Spleen (tissue), 7 donors: ENCODE data around the gene NRAP.

Experiments used
- POLR2A ChIP-seq, 3 donors: fragments of 450-650 bp; IDR thresholded peaks; one replicate each; pipeline ENCODE4 v1.5.1; 2017; ENCODE audit warnings: antibody characterized with exemption in 3 of 3, mild to moderate bottlenecking in 1 of 3
- POLR2AphosphoS5 ChIP-seq, 3 donors: sonication (generic); formaldehyde crosslinking; IDR thresholded peaks; one replicate each; pipeline ENCODE4 v1.5.1; 2017; ENCODE audit warnings: antibody characterized with exemption in 3 of 3
- TF ChIP-seq, protein P1 (sequence below), 11 experiments: fragments of 200-600 bp in 7 of 11; fragments of 450-650 bp in 4 of 11; sonication (generic) in 4 of 11; IDR thresholded peaks in 8 of 11; conservative IDR thresholded peaks in 3 of 11; 1 replicate in 7 of 11; 2 replicates in 4 of 11; pipeline versions ENCODE4 v1.4.0 to v1.8.0; 2016 to 2021; ENCODE audit warnings: antibody characterized with exemption in 11 of 11, inconsistent platforms in 4 of 11, mild to moderate bottlenecking in 1 of 11
- donor health status: DM: no; HTN: no; CAD: no; lungs with moderate emphysema.
- donor health status: DM: no; HTN: no; CAD: no.
- donor health status: DM: no; HTN: no; CAD: no.

DNA sequence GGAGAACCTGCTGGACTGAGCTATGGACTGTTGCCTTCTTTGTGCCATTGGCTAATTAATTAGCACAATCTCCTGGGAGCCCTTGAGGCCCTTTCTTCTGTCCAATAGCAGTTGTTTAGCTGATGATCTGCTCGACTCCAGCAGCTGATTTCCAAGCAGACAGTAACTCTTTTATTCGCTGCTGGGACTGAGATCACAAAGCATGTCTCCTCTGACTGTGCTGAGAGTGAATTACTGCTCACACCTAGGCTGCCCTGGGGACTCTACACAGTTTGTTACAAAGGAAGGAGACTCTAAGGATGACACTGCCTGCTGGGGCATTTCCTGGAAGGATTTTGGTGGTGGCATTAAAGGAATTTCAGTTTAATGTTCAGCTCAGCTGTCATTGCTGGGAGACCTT lies 47.3 kb upstream of the NRAP start:
- TF ChIP-seq, protein P1, sequence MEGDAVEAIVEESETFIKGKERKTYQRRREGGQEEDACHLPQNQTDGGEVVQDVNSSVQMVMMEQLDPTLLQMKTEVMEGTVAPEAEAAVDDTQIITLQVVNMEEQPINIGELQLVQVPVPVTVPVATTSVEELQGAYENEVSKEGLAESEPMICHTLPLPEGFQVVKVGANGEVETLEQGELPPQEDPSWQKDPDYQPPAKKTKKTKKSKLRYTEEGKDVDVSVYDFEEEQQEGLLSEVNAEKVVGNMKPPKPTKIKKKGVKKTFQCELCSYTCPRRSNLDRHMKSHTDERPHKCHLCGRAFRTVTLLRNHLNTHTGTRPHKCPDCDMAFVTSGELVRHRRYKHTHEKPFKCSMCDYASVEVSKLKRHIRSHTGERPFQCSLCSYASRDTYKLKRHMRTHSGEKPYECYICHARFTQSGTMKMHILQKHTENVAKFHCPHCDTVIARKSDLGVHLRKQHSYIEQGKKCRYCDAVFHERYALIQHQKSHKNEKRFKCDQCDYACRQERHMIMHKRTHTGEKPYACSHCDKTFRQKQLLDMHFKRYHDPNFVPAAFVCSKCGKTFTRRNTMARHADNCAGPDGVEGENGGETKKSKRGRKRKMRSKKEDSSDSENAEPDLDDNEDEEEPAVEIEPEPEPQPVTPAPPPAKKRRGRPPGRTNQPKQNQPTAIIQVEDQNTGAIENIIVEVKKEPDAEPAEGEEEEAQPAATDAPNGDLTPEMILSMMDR (IDR thresholded peaks at IDR 0.05 in 8 of 11, conservative IDR thresholded peaks at IDR 0.05 in 3 of 11) = no peak
- TF ChIP-seq POLR2A (IDR thresholded peaks at IDR 0.05) (no peak), POLR2AphosphoS5 (IDR thresholded peaks at IDR 0.05) (no peak)
